Measurements from ENCODE around the gene MT2A. TPM values are rescaled to one million over a fixed set of nuclear protein-coding genes. Genes with fewer than 3 reads are reported as not detected.
A peak's percentile ranks its signal among the peaks of the same experiment; 100 is the strongest.
"Not testable (repeated sequence)": the region's sequence is repeated elsewhere in the genome, so short reads cannot be mapped to it uniquely, and the experiment has no call there.

MT2A gene
- total and polyA plus RNA-seq, 2 of the 13 experiments (the other 11 are each of a cell fraction or from before 2014, with no cell fraction given) = 135 to 371 TPM

DNA sequence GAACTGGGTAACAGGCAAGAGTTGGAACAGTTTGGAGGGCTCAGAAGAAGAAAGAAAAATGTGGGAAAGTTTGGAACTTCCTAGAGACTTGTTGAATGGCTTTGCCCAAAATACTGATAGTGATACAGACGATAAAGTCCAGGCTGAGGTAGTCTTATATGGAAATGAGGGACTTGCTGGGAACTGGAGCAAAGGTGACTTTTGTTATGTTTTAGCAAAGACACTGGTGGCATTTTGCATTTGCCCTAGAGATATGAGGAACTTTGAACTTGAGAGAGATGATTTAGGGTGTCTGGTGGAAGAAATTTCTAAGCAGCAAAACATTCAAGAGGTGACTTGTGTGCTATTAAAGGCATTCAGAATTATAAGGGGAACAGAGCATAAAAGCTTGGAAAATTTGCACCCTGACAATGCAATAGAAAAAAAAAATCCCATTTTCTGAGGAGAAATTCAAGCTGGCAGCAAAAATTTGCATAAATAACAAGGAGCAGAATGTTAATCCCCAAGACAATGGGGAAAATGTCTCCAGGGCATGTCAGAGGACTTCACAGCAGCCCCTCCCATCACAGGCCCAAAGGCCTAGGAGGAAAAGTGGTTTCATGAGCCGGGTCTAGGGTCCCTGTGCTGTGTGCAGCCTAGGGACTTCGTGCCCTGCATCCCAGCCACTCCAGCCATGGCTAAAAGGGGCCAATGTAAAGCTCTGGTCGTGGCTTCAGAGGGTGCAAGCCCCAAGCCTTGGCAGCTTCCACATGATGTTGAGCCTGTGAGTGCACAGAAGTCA lies 13.5 kb downstream of the MT2A start:
- 0 out of 2 replicates have a peak, but pooled peaks have one; percentile 18 for TF ChIP-seq ZNF614 (CRISPR knock-in tag; IDR thresholded peaks at IDR 0.05; ENCODE audit: borderline replicate concordance)
- 0 out of 2 replicates have a peak, but pooled peaks have one; percentile 19 for TF ChIP-seq RARA (CRISPR knock-in tag; IDR thresholded peaks at IDR 0.05)
- peak; percentile 71 for TF ChIP-seq PPARG (CRISPR knock-in tag; conservative IDR thresholded peaks at IDR 0.05)
- peak; percentile 18 for TF ChIP-seq SKI (IDR thresholded peaks at IDR 0.05; ENCODE audit: partially characterized antibody)
- TF ChIP-seq RXRB (CRISPR knock-in tag; IDR thresholded peaks at IDR 0.05; ENCODE audit: borderline replicate concordance) = peak; percentile 71; the same call in 1 of the 2 replicates
- H3K4me2 ChIP-seq (ENCODE audit: low read depth, low read length); in situ Hi-C loops (cut with HindIII; ENCODE audit: extremely low pct_ligation_motif_present, low pct_unique_long_range_greater_than_20kb); H3K4me3 ChIP-seq (replicated peaks in 1 of 3; ENCODE audit: insufficient read depth in 1 of 3, low read depth in 2 of 3, low read length in 3 of 3); H2AFZ ChIP-seq (ENCODE audit: low read length); DNase-seq (ENCODE audit: low spot score); ATAC-seq; intact Hi-C loops (cut with micrococcal nuclease; ENCODE audit: unreplicated experiment); H3K27ac ChIP-seq (ENCODE audit: extremely low read length, insufficient read depth, low read length); H3K9me3 ChIP-seq (ENCODE audit: low read length); H3K9ac ChIP-seq (ENCODE audit: insufficient read depth, low read depth, low read length); H3K79me2 ChIP-seq (ENCODE audit: insufficient read depth, low read length); FAIRE-seq; H4K20me1 ChIP-seq (ENCODE audit: insufficient read depth, low read length); CTCF ChIA-PET (ENCODE audit: low intra/inter-chr PET ratio, low total read pairs); H3K36me3 ChIP-seq (replicated peaks in 1 of 2; ENCODE audit: control insufficient read depth in 1 of 2, insufficient read depth in 2 of 2, low read length in 2 of 2); BruUV-seq (replicated peaks): not testable (repeated sequence)
- WGBS (ENCODE audit: low lambda C conversion rate) = 25% methylated on average over 3 of the region's 4 CpGs
- Histone ChIP-seq H3K4me1 (ENCODE audit: insufficient read depth, low read length) (peaks cover 46% of the 10 kb centered on the region), H3K27me3 (ENCODE audit: control insufficient read depth in 1 of 2, insufficient read depth in 2 of 2, low read length in 2 of 2) (peaks cover 11 to 44% of the 10 kb centered on the region in 2 experiments; a peak in 4 of 5 replicates)
- POLR2A ChIA-PET = interaction anchor here (0.9 to 1.3 kb wide), 2 partner anchors 14 to 15 kb away, joined by 3 to 5 read pairs; partner anchors contain the start of gene MT2A

DNA sequence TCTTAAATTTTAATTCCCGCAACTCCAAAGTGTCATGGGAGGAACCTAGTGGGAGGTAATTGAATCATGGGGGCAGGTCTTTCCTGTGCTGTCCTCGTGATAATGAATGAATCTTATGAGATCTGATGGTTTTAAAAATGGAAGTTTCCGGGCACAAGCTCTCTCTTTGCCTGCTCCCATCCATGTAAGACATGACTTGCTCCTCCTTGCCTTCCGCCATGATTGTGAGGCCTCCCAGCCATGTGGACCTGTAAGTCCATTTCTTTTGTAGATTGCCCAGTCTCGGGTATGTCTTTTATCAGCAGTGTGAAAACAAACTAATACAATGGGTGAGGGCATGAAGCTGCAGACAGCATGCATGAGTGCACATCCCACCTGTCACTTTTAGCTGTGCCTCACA lies 14.8 kb downstream of the MT2A start:
- in situ Hi-C loops (cut with HindIII; ENCODE audit: extremely low pct_ligation_motif_present, low pct_unique_long_range_greater_than_20kb); H3K79me2 ChIP-seq (ENCODE audit: insufficient read depth, low read length); ATAC-seq; H3K9me3 ChIP-seq (ENCODE audit: low read length); FAIRE-seq; BruUV-seq (replicated peaks); H2AFZ ChIP-seq (ENCODE audit: low read length); CTCF ChIA-PET (ENCODE audit: low intra/inter-chr PET ratio, low total read pairs); DNase-seq (ENCODE audit: low spot score); H3K36me3 ChIP-seq (replicated peaks in 1 of 2; ENCODE audit: control insufficient read depth in 1 of 2, insufficient read depth in 2 of 2, low read length in 2 of 2); H3K27ac ChIP-seq (ENCODE audit: extremely low read length, insufficient read depth, low read length); H3K9ac ChIP-seq (ENCODE audit: insufficient read depth, low read depth, low read length); H3K4me3 ChIP-seq (replicated peaks in 1 of 3; ENCODE audit: insufficient read depth in 1 of 3, low read depth in 2 of 3, low read length in 3 of 3); H4K20me1 ChIP-seq (ENCODE audit: insufficient read depth, low read length); intact Hi-C loops (cut with micrococcal nuclease; ENCODE audit: unreplicated experiment); H3K4me2 ChIP-seq (ENCODE audit: low read depth, low read length): not testable (repeated sequence)
- peaks cover 4 to 33% of the 10 kb centered on the region in 2 experiments; a peak in 4 of 5 replicates for H3K27me3 ChIP-seq (ENCODE audit: control insufficient read depth in 1 of 2, insufficient read depth in 2 of 2, low read length in 2 of 2)
- TF ChIP-seq ZNF431 (CRISPR knock-in tag; IDR thresholded peaks at IDR 0.05; ENCODE audit: borderline replicate concordance, low read depth) = peak; percentile 67; the same call in 1 of the 2 replicates
- POLR2A ChIA-PET = interaction anchor here (1.2 to 4.8 kb wide), 3 partner anchors 13 to 23 kb away, joined by 4 to 83 read pairs (median 5); partner anchors contain the start of gene MT2A
- H3K4me1 ChIP-seq (ENCODE audit: insufficient read depth, low read length) = peaks cover 53% of the 10 kb centered on the region
- 52% methylated on average over 5 of the region's 5 CpGs for WGBS (ENCODE audit: low lambda C conversion rate)
